ENCODE results near the gene STRN4. TPM values are rescaled to one million over a fixed set of nuclear protein-coding genes. Genes with fewer than 3 reads are reported as not detected.

The STRN4 gene
- total and polyA plus RNA-seq, 2 donors (not counting 1 experiment from before 2014, with no cell fraction given): 111 to 112 TPM

GRCh38 chr19:46731007-46731501 is 15.2 kb downstream of the STRN4 start:
- H3K4me3 Mint-ChIP-seq: no peak overlapping the region
- intact Hi-C loops (cut with micrococcal nuclease): no loop called here
- H3K9ac ChIP-seq (ENCODE audit: low read length): no peak overlapping the region
- H3K4me3 ChIP-seq (ENCODE audit: control extremely low read depth in 1 of 5, extremely low read depth in 1 of 5, insufficient read depth in 1 of 5, low read depth in 2 of 5, low read length in 4 of 5): no peak overlapping the region
- H3K4me2 ChIP-seq (replicated peaks; ENCODE audit: low read depth, low read length, poor library complexity, severe bottlenecking): no peak overlapping the region
- no peaks in the 10 kb centered on the region for H3K27me3 ChIP-seq (replicated peaks in 1 of 4; ENCODE audit: control extremely low read depth in 1 of 4, control insufficient read depth in 3 of 4, insufficient read depth in 4 of 4, low read length in 3 of 4)
- ChIA-PET CTCF (interaction anchor here (0.9 to 14.9 kb wide), 8 partner anchors 13 to 202 kb away, joined by 3 to 353 read pairs (median 8); partner anchors contain the start of genes DACT3 and PRKD2), POLR2A (interaction anchor here (4.0 kb wide), 1 partner anchor 12 kb away, joined by 12 read pairs; no protein-coding TSS in a partner anchor)
- peaks cover 26% of the 10 kb centered on the region for H3K4me1 Mint-ChIP-seq
- 54% methylated on average over 13 of the region's 14 CpGs for WGBS (ENCODE audit: insufficient coverage)
- TF ChIP-seq CTCF (IDR thresholded peaks at IDR 0.05) (no peak), EZH2 (IDR thresholded peaks at IDR 0.05; ENCODE audit: borderline replicate concordance, insufficient read depth, low read depth, low read length, poor library complexity, severe bottlenecking) (no peak)
- no peak overlapping the region for H2AFZ ChIP-seq (ENCODE audit: insufficient read depth, low read depth, low read length, poor library complexity, severe bottlenecking)
- H3K9me3 ChIP-seq (ENCODE audit: control extremely low read depth in 1 of 3, control insufficient read depth in 2 of 3, insufficient read depth in 1 of 3, low read length in 2 of 3): no peaks in the 10 kb centered on the region
- no peaks in the 10 kb centered on the region for H3K27me3 Mint-ChIP-seq
- peaks cover 1 to 81% of the 10 kb centered on the region in 2 experiments for H3K36me3 ChIP-seq (replicated peaks in 1 of 2; ENCODE audit: control extremely low read depth in 1 of 2, control insufficient read depth in 1 of 2, extremely low read depth in 1 of 2, insufficient read depth in 2 of 2, low read length in 1 of 2)
- H3K4me1 ChIP-seq (ENCODE audit: control insufficient read depth in 2 of 2, insufficient read depth in 2 of 2, low read length in 2 of 2): peaks cover 10% of the 10 kb centered on the region in 2 donors
- DNase-seq (no peak), ATAC-seq (ENCODE audit: low read depth) (no peak)
- H3K27ac ChIP-seq (ENCODE audit: low read length in 2 of 2): no peak overlapping the region
- H4K20me1 ChIP-seq (ENCODE audit: control insufficient read depth, insufficient read depth, low read length, poor library complexity, severe bottlenecking): peaks cover 62% of the 10 kb centered on the region
- peaks cover 53% of the 10 kb centered on the region for H3K79me2 ChIP-seq (ENCODE audit: control insufficient read depth, insufficient read depth, low read length)
- H3K9me3 Mint-ChIP-seq (ENCODE audit: insufficient read depth): no peaks in the 10 kb centered on the region
- no peak overlapping the region for H3K27ac Mint-ChIP-seq

GRCh38 chr19:46730595-46730994 is 15.7 kb downstream of the STRN4 start:
- H3K27ac Mint-ChIP-seq: no peak overlapping the region
- no peak overlapping the region for H3K4me3 Mint-ChIP-seq
- ChIA-PET POLR2A (interaction anchor here (4.0 kb wide), 1 partner anchor 12 kb away, joined by 12 read pairs; no protein-coding TSS in a partner anchor), CTCF (interaction anchor here (0.9 to 14.9 kb wide), 8 partner anchors 11 to 69 kb away, joined by 3 to 353 read pairs (median 8); partner anchors contain the start of genes DACT3 and PRKD2)
- H3K27me3 ChIP-seq (replicated peaks in 1 of 4; ENCODE audit: control extremely low read depth in 1 of 4, control insufficient read depth in 3 of 4, insufficient read depth in 4 of 4, low read length in 3 of 4): no peaks in the 10 kb centered on the region
- TF ChIP-seq EZH2 (IDR thresholded peaks at IDR 0.05; ENCODE audit: borderline replicate concordance, insufficient read depth, low read depth, low read length, poor library complexity, severe bottlenecking): no peak
- no peak for TF ChIP-seq CTCF (IDR thresholded peaks at IDR 0.05)
- intact Hi-C loops (cut with micrococcal nuclease): no loop called here
- no peak overlapping the region for H2AFZ ChIP-seq (ENCODE audit: insufficient read depth, low read depth, low read length, poor library complexity, severe bottlenecking)
- no peak overlapping the region for H3K27ac ChIP-seq (ENCODE audit: low read length in 2 of 2)
- H3K4me2 ChIP-seq (replicated peaks; ENCODE audit: low read depth, low read length, poor library complexity, severe bottlenecking): no peak overlapping the region
- H3K36me3 ChIP-seq (replicated peaks in 1 of 2; ENCODE audit: control extremely low read depth in 1 of 2, control insufficient read depth in 1 of 2, extremely low read depth in 1 of 2, insufficient read depth in 2 of 2, low read length in 1 of 2): peaks cover 1 to 84% of the 10 kb centered on the region in 2 experiments
- H3K9ac ChIP-seq (ENCODE audit: low read length): no peak overlapping the region
- no peaks in the 10 kb centered on the region for H3K27me3 Mint-ChIP-seq
- H3K9me3 Mint-ChIP-seq (ENCODE audit: insufficient read depth): no peaks in the 10 kb centered on the region
- peaks cover 26% of the 10 kb centered on the region for H3K4me1 Mint-ChIP-seq
- ATAC-seq (ENCODE audit: low read depth) (no peak), DNase-seq (no peak)
- H3K4me3 ChIP-seq (ENCODE audit: control extremely low read depth in 1 of 5, extremely low read depth in 1 of 5, insufficient read depth in 1 of 5, low read depth in 2 of 5, low read length in 4 of 5): no peak overlapping the region
- H3K4me1 ChIP-seq (ENCODE audit: control insufficient read depth in 2 of 2, insufficient read depth in 2 of 2, low read length in 2 of 2): peaks cover 10% of the 10 kb centered on the region in 2 donors
- no peaks in the 10 kb centered on the region for H3K9me3 ChIP-seq (ENCODE audit: control extremely low read depth in 1 of 3, control insufficient read depth in 2 of 3, insufficient read depth in 1 of 3, low read length in 2 of 3)
- peaks cover 58% of the 10 kb centered on the region for H3K79me2 ChIP-seq (ENCODE audit: control insufficient read depth, insufficient read depth, low read length)
- peaks cover 62% of the 10 kb centered on the region for H4K20me1 ChIP-seq (ENCODE audit: control insufficient read depth, insufficient read depth, low read length, poor library complexity, severe bottlenecking)
- WGBS (ENCODE audit: insufficient coverage): 98% methylated on average over 14 of the region's 14 CpGs
